Esophagus mucosa (tissue), 1 donor: ENCODE data around the gene MAMDC2. TPM values are rescaled to one million over a fixed set of nuclear protein-coding genes. Genes with fewer than 3 reads are reported as not detected.
A peak's percentile ranks its signal among the peaks of the same experiment; 100 is the strongest.

Experiments
- ATAC-seq: fragments of 200-7000 bp; cut with Tn5 transposase; one replicate; pipeline ENCODE4 v1.9.1; 2020
- total RNA-seq: library from RNA; stranded (reverse); gene quantifications from one replicate; pipeline ENCODE4 v1.2.4, GENCODE V29; 2023
- donor health status: DM: yes; HTN: yes; CAD: no.

The MAMDC2 gene, protein sequence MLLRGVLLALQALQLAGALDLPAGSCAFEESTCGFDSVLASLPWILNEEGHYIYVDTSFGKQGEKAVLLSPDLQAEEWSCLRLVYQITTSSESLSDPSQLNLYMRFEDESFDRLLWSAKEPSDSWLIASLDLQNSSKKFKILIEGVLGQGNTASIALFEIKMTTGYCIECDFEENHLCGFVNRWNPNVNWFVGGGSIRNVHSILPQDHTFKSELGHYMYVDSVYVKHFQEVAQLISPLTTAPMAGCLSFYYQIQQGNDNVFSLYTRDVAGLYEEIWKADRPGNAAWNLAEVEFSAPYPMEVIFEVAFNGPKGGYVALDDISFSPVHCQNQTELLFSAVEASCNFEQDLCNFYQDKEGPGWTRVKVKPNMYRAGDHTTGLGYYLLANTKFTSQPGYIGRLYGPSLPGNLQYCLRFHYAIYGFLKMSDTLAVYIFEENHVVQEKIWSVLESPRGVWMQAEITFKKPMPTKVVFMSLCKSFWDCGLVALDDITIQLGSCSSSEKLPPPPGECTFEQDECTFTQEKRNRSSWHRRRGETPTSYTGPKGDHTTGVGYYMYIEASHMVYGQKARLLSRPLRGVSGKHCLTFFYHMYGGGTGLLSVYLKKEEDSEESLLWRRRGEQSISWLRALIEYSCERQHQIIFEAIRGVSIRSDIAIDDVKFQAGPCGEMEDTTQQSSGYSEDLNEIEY
- total RNA-seq: 1.3 TPM

DNA sequence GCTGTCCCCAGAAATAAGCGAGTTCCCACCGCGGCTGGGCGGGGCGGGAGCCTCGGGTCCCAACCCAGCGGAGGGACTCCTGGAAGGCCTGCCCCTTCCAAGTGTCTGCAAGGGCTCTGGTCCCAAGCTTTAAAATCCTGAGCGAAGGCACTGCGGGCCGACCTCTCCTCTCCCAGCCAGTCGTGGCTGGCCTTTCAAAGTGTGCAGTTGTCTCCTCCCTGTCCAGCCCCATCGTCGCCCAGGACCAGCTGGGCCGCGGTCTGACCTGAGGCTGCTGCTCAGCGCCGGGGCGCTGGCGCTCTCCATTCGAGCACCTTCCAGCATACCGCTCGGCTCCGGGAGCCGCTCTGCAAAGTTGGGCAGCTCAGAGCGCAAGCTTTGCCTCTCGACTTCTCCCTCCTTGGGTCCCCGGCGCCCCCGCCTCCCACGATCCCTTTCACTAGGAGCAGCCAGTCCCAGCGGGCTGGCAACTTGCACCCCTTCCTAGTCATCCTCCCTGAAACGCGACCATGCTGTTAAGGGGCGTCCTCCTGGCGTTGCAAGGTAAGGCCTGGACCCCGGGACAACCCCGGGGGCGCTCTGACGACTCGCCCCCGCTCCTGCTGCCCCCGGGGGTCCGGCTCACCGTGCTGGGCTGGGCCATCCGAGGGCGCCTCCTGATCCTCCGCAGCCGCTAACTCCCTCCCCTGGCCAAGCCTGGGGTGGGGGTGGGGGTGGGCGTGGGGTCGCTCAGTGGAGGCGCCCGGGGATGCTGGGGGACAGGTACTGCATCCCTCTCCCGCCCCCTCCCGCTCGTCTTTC is at the start of gene MAMDC2:
TSS of gene MAMDC2 (plus strand) at position 160 of the 801 bp plus-strand sequence. CDS start at position 510, 350 bp downstream.
- peak; percentile 16 for ATAC-seq

GRCh38 chr9:69995846-69996245 is 47.8 kb upstream of the MAMDC2 start:
- ATAC-seq: no peak

DNA sequence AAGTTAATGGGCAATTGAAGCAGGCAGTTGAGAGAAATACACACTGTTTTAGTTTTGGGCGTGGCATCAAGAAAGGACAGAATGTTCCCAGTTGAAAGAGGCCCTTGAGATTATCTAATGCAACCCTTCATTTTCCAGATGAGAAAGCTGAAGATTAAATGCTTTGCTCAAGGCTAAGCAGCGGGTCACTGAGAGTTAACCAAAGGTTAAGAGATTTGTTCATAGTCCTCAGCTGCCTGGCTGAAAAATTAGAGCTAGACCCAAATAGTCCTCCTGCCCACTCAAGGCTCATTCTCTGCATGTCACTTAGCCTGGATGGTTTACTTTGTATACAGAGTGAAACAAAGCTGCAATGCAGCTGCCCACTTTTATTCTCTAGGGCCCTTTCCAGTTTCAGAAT is 46.7 kb upstream of the MAMDC2 start:
- no peak for ATAC-seq

DNA sequence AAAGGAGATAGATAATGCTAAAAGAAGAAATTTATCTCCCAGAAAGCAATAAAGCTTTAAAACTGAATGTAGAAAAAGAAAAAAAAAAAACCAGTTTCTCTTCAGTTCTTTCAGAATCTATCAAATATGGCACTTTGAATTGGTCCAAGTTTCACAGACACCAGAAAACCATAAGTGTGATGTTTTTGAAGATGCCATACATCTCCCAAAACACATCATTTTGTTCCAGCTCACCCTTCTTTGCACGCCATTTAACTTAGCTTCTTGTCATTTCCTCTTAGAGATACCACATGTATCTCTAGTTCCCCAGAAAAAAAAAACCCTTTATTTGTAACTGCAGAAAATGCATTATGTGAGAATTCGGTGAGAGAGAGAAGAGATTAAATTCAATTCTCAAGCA is 46.1 kb upstream of the MAMDC2 start:
- no peak for ATAC-seq

GRCh38 chr9:69999315-69999714 is 44.3 kb upstream of the MAMDC2 start:
- ATAC-seq: no peak

DNA sequence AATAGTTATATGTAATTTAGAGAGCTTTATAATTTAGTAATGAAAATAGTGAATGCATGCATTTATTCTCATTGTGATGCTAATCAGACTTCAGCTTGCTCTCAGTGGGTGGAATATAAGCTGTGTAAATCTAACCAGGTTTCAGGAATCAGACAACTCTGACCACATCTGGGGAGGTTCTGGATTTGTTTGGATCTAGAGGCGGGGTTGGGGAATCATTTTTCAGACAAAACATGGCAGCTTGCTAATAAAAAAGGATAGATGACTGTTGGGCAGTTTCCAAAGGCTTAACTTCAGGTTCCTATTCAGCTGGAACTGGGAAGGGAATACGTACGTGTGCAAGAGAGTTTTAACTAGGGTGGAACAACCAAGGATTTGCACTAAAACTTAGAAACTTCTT is 43.2 kb upstream of the MAMDC2 start:
- no peak for ATAC-seq

DNA sequence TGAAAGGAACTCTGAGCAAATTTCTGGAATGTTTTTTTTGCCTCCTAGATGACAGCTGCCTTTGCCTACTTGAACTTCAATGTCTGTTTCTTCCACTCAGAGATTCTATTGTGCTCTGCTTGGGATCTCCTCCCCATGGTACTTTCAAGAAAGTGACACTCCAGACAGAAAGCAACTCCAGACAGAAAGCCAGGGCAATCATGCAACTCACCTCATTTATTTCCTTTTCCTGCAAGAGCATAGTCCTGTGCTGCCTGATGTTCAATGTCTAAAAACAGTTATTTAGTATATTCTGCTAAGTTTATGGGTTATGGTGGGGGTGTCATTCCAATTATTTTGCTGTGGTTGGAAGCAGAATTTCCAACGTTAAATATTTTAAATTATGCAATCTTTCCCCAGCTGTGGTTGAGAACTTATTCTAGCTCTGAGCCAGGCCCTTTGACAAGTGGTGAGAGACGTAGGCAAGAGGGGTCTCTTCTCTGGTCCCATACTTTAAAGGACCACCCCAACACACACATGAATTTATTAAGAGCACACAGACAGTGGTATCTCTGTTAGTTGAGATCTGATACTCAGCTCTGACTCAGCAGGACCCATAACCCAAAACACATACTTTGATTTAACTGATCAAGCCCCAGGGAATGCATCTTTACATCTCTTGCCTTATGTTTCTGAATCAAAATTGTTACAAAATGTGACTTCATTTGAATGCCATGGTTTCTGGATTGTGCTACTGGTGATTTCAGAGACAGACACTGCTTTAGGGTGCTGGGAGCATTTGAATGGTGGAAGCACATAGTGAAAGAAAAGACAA is 39.5 kb upstream of the MAMDC2 start:
- no peak for ATAC-seq

GRCh38 chr9:70006306-70006705 is 37.3 kb upstream of the MAMDC2 start:
- ATAC-seq: no peak

- ATAC-seq: peak; percentile 33
Measured at GRCh38 chr9:70007831-70008230, 35.8 kb upstream of the MAMDC2 start.

GRCh38 chr9:70010015-70010414 is 33.6 kb upstream of the MAMDC2 start:
- ATAC-seq: no peak

DNA sequence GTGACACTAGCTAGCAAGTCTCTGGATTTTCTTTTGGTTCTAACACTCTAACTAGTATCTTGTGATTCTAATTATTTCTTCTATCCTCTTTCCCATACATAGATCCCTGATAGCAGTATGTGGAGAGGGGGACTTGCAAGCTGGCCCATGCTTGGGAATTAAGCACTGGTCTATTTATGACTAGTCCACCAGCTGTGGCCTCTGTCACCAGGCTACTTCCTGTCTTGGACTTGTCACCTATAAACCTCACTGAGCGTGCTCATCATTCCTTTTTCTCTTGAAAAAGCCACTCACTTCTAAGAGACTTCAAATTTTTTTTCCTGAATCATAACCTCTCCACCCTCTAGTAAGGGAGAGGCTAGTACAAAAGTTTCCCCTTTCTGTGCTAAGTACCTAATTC is 32.3 kb upstream of the MAMDC2 start:
- no peak for ATAC-seq

- no peak for ATAC-seq
Measured at GRCh38 chr9:70012569-70012968, 31.1 kb upstream of the MAMDC2 start.

GRCh38 chr9:70013598-70014196 is 30.0 kb upstream of the MAMDC2 start:
- peak; percentile 63 for ATAC-seq

- peak; percentile 55 for ATAC-seq
Measured at GRCh38 chr9:70015099-70015498, 28.5 kb upstream of the MAMDC2 start.

GRCh38 chr9:70020217-70020616 is 23.4 kb upstream of the MAMDC2 start:
- no peak for ATAC-seq

GRCh38 chr9:70020991-70021571 is 22.6 kb upstream of the MAMDC2 start:
- peak; percentile 85 for ATAC-seq

DNA sequence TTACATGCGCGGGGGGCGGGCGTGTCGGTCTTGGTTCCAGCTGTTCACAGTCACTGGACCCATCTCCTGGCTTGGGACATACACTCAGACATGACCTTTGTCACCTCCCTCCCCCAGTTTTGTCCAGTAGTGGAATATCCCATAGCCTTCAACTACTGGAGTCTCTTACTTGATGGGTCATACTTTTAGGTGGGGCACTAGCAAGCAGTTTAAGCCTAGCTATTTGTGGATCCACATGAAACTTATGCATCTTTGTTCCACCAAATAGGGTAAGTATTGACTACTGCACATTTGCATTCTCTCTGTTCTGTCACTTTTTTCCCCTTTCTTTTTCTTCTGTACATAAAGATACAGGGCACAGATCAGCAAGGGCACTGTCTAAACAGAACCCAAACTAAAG is 15.4 kb upstream of the MAMDC2 start:
- no peak for ATAC-seq

DNA sequence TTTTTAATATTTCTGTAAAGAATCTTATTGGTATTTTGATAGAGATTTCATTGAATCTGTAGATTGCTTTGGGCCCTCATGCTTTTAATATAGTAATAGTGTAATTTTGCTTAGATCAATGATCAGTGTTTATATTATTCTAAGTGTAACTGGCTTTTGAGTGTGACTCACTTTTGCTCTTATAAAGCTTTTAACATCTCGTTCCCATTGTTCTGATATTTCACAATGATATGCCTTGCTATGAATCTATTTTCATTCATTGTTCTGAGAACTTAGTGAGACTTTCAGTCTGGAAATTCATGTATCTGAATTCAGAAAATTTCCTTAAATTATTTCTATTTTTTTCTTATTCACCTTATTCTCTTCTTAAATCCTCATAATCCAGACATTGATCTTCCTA is 13.5 kb upstream of the MAMDC2 start:
- peak; percentile 44 for ATAC-seq

GRCh38 chr9:70031141-70031545 is 12.5 kb upstream of the MAMDC2 start:
- no peak for ATAC-seq

DNA sequence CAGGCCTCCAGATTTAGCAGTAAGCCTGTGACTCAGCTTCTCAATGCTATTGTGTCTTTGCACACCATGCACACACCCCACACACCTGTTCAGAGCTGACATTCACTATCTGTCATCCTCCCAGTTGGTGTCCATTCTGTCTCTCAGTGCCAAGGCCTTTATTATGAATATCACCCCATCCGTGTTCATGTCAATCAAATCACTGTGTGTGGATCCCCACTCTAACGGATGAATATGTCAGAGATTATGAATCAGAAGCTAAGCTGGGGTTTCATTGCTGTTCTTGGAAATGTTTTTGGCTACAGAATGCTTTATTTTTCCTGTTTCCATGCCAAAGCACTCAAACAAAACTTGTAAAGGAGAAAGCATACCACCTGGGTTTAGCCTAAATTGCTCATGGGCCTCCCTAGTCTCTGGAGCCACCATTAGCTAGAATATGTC is 9.4 kb upstream of the MAMDC2 start:
- peak; percentile 96 for ATAC-seq

DNA sequence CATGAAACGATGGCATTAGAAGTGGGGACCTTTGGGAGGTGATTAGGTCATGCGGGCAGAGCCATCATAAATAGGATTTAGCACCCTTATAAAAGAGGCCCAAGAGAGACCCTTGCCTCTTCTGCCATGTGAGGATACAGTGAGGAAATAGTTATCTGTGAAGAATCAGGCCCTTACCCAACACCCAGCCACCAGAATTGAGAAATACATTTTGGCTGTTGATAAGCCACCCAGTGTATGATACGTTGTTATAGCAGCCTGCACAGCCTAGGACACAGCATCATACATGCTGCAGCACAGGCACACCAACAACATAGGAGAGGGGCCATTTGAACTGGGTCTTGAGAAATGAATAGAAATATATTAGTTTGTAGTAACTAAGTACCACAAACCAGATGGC is 8.0 kb upstream of the MAMDC2 start:
- ATAC-seq: no peak
